Ecto neural progenitor cell (in vitro differentiated cells): ENCODE data around the gene SLC17A9.

Source experiments
- DNase-seq: peaks from one replicate; pipeline ENCODE4 v3.0.0-alpha.2; 2018; ENCODE audit warnings: low spot score

SLC17A9 gene, protein sequence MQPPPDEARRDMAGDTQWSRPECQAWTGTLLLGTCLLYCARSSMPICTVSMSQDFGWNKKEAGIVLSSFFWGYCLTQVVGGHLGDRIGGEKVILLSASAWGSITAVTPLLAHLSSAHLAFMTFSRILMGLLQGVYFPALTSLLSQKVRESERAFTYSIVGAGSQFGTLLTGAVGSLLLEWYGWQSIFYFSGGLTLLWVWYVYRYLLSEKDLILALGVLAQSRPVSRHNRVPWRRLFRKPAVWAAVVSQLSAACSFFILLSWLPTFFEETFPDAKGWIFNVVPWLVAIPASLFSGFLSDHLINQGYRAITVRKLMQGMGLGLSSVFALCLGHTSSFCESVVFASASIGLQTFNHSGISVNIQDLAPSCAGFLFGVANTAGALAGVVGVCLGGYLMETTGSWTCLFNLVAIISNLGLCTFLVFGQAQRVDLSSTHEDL

DNA sequence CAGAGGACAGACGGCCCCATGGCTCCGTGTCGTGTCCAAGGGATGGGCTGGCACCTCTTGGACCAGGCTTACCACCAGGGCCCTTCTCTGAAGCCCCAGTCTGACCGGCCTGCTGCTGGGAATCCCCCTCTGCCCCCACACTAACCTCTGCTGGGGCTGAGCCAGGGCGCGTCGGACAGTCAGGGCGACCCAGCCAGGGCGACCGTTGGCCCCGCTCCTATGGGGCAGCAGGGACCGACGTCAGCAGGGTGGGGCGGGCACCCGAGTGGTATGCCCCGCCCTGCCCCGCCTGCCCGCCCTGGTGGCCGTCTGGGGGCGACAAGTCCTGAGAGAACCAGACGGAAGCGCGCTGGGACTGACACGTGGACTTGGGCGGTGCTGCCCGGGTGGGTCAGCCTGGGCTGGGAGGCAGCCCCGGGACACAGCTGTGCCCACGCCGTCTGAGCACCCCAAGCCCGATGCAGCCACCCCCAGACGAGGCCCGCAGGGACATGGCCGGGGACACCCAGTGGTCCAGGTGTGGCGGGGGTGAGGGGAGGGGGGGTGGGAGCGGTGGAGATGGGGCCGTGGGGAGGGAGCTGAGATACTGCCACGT lies at the start of gene SLC17A9:
SLC17A9 (plus strand) TSS at position 337 of the 595 bp plus-strand sequence; CDS start at position 459, 122 bp downstream.
- peak; percentile 78 for DNase-seq

DNA sequence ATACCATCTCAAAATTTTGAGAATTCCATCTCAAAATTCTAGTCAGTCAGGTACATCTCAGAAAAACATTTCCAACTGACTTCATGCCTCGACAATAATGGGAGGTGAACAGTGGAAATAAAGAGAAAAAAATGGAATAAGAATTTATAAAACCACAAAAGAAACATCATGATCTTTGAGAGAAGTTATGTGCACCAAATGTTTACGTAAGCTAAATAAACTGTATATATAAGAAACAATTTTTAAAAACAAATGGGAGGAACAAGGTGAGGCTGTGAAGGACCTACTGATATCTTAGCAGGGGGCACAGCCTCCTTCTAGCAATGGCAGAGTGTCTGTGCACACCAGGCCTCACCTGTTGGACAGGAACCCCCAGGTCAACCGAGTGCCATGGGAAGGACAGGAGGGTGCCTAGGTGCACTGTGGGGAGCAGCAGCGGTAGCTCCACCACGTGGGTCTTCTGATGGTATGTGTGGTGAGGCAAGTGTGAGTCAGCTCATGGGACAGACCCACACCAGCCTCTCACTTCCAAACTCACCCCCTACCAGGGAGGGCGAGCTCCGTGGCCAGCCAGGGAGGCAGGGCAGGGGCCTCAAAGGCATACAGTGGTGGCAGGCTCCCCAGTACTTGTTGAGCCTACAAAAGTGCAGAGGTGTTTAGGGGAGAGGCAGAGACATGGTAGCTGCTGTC lies 49.4 kb upstream of the SLC17A9 start:
- DNase-seq, result no peak

DNA sequence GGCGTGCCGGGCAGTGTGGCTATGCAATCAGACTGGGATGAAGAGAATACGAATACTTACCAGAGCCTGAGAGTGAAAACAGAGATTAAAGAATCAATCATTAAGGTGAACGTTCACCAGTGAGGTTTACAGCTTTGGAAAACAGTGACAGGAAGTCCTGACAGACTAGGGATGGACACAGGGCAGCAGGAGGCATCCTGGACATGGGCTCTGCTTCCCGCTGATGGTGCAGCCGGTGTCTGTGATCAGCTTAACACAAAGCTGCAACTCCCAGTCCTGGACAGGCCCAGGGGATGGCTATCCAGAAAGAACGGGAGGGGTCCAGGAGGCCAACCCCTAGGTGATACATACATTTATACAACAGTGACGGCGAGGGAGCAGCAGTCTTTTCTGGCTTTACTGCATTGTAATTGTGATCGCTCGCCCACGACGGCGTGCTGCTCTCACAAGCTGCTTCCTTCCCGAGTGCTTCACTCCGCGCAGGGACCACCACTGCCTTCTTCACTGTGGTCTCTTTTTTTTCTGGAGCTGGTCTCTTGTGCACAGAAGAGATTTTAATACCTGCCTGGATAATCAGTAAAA lies 46.9 kb upstream of the SLC17A9 start:
- no peak for DNase-seq

DNA sequence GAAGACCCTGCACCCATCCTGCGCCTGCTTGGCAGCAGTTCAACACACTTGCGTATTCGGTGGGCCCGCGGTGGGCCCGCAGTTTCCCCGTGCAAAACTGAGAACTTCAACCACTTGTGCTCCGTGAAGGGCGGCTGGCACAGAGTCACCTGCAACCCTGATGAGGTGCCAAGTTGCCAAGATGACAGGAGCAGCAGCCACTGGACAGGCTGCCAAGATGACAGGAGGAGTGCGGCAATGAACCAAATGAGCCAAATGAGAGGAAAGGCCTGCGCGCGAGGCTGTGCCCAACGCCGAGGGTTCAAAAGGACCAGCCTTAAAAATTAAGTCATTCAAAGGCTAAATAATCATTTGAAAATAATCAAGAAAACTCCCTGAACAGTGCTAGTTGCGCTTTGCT lies 46.3 kb upstream of the SLC17A9 start:
- DNase-seq, result no peak

DNA sequence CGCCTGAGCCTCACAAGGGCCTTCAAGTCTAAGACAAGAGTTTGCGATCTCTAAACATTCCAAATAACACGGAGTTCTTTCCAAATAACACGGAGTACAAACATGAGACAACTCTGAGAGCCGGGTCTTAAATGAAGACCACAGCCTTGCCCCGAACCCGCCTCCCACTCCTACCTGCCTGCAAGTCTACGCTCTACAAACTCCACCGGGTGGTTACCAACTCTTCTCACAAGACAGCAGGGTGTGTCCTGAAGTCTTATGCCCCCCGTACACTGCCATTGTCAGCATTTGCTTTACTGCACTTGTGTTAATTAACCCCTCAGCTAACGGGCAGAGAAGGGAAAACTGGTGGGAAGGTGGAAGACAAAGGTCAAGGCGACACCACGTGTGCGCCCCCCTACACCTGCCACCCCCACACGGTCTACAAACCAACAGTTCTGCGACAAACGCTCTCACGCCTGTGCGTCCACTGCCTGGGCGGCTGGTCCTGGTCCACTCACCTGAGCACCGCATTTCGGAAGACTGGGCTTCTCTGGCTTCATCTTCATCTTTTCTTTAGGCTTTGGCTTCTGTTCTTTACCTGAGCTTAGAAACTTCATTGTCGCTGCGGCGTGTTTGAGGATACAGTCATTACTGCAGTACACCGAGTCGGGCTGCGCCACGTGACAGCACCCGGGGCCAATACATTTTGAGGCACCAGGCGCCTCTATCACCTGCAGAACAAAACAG lies 45.7 kb upstream of the SLC17A9 start:
- DNase-seq, result no peak

DNA sequence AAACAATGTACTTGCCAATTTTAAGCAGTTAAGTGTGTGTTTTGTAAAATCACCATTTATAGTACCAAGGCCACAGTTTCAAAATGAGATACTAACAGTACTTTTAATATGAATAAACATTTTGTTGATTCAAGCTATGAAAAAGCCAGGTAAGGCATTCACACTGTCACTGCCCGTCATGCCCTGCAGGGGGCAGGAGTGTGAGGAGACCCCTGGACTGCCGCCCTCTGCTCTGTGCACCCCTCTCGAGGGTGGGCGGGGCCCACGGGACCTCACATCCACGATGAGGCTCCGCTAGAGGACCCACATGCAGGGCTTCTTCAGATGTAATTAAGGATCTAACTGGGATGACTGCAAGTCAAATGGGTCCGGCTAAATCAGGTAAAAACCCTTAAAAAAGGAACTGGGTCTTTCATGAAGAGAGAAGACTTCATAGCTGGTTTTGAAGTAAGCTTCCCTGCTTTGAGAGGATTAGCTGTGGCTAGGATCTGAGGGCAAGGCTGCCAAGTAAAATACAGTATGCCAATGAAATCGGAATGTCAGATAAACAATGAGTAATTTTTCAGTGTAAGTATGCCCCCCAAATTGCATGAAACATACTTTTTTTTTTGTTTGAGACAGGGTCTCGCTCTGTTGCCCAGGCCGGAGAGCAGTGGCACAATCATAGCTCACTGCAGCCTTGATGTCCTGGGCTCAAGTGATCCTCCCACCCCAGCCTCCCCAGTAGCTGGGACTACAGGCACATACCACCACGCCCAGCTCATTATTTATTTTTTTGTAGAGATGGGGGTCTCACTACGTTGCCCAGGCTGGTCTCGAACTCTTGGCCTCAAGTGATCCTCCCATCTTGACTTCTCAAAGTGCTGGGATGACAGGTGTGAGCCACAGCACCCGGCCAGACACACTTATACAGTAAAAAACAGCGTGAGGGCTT lies 44.9 kb upstream of the SLC17A9 start:
- no peak for DNase-seq

DNA sequence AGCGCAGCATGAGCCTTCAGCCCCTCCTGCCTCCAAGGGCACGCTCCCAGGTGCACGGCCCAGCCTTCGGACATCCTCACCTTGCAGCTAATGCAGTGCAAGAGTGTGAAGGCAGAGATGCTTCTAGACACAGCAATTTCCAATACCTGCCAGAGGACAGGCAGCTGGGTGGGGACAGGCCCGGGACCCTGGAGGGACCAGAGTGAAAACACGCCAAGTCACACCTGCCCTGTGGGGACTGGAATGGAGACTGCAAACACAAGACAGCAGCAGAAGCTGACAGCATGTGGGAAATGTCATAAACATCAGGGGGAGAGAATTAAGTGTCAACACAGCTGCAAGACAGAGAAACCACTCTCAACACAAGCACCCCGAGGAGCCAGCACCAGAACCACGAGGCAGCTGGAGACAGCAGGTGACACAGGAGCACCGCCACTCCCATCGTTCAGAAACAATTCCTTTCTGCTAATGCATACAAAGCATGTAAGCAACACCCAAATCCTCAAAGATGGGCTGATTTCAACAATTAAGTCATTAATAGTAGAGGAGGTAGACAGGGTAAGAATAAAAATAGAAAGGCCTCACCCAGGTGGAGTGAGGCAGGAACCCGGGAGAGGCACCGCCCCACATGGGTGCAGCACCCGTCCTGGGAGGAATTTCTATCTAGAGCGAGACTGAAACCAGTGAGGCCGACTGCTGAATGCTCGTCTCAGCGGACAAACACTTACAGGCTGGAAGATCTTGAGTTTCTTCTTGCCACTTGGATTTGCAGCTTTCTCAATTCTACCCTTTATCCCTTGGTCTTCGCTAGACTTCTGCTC lies 43.3 kb upstream of the SLC17A9 start:
- DNase-seq, result no peak

DNA sequence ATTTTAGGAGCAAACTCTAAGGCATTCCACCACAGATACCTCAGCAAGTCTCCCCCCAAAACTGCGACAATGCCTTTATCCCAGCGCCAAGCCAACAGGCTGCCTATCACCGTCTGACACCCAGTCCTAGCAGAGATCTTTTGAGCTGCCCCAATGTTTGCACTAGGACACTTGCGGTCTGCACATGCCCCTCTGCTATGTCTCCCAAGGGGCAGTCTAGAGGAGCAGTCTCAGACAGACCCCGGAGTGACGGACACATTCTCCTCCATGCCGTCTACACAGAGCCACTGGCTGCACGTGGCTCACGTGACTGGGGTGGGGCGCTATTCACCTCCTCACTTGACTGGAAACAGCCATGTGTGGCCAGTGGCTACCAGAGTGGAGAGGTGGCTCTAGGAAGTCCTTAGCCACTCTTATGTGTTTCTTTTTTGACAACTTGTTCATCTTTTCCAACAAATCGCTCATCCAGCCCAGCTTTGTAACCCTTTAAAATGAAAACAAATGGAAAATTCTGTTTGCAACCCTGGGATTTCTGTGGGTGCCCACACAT lies 42.2 kb upstream of the SLC17A9 start:
- DNase-seq, result no peak

DNA sequence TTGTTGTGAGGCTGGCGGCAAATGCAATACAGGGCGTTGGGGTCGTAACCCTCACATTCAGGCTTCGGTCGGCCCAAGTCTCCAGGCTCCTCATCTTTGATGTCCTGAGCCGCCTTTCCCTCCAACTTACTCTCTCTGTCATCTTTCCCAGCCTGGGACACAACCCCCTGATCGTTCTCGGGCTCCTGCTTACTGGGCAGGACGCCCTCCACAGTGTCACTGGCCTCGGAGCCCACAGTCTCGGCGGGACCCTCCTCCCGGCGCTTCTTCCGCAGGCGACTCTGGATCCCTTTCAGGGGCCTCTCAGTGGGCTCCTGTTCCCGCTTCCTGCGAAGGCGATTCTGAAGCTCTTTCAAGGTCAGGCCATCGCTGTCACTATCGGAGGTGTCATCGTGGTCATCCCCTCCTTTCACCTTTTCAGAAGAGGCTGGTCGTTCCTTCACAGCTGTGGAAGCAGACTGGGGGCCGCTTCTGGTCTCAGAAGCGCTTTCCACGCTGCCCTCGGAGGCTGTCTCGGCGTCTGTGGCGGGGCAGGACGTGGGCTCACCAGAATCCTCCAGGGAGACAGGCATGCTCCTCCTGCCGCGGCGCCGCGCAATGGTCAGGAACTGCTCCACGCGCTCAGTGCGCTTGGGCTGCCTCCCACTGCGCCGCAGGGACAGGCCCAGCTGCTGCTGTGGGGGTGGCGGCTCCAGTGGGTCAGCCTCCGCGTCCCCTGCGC lies 41.6 kb upstream of the SLC17A9 start:
- DNase-seq, result no peak

DNA sequence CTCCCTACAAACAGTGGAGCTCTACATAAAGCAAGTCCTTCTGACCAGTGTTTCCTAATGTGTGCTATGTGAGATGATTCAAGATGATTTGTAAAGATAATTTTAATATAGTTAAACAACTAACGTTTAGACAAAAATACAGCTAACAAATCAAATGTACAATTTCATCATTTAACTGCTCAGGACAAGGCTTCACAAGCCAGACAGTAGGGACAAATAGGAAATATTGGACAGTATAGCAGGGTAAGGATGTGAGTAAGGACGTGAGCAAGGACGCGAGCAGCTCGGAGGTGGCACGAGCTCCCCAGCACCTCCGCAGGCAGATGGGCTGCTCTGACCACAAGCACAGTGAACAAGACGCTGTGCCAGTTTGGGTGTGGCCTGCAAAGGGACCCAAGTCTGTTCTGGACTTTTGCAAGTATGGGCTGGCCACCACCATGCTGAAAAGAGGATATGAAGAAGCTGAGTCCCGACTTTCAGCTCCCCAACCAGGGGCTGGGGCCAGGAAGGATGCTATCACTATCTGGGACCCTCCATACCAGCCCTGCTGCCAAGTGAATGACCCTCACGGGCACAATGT lies 40.7 kb upstream of the SLC17A9 start:
- no peak for DNase-seq

DNA sequence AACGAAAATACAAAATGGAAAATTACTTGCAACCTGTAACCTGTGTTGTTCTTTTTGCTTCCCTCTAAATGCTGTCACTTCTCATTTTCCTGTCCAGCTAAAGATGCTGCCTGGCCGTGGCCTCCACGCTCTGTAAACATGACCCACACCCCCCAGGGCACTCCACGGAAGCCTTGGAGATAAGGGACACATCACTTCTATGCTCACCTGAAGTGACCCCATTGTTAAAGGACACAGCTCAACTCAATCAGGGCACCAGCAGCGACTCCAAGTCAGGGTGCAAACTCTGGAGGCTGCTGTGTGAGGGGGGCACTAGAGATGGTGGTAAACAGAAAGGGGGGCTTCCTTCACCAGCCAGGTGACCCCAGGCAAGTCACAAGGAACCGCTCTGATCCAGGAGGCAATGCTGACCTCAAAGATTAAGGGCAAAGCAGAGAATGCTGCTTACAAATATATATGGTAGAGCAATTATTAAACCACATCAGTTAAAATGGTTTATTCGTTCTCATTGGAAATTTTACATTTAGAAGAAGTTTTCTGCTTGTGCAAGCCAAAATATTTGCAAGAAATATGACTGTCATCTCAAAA lies 39.4 kb upstream of the SLC17A9 start:
- DNase-seq, result no peak

DNA sequence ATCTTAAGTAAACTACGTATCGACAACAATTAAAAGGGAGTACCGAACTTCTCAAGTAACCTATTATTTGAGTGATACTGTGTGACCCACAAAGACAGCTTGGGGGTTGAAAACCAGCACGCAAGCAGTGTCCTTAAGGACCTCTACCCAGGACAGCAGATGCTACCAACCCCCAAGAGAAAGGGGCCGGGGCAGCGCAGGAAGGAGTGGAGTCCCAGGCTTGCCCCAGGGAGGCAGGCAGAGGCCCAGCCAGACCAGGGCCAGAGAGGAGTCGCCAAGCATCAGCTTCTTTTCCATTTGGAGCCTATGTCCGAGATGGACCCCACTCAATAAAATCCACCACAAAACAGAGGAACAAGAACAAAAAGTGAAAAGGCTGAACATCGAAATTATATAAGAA lies 38.1 kb upstream of the SLC17A9 start:
- no peak for DNase-seq

DNA sequence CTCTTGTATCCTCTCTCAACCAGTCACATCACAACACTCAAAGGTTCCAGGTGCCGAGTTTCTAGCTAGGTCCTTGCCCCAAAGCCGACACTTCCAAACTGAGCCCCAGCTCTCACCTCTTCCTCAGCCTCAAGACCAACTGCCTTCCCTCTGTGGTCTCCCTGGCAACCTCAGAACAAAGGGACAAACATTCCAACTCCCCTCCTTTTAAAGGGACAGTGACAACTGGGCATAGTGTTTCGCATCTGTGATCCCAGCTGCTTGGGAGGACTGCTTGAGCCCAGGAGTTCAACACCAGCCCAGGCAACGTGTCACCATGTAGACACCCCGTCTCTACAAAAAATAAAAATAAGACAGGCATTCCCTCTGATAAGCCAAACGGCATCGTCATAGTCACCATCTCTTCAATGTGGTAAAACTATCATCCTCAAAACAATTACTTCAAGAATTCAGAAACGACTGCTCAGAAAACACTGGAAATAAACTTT lies 37.5 kb upstream of the SLC17A9 start:
- DNase-seq, result peak; percentile 75

DNA sequence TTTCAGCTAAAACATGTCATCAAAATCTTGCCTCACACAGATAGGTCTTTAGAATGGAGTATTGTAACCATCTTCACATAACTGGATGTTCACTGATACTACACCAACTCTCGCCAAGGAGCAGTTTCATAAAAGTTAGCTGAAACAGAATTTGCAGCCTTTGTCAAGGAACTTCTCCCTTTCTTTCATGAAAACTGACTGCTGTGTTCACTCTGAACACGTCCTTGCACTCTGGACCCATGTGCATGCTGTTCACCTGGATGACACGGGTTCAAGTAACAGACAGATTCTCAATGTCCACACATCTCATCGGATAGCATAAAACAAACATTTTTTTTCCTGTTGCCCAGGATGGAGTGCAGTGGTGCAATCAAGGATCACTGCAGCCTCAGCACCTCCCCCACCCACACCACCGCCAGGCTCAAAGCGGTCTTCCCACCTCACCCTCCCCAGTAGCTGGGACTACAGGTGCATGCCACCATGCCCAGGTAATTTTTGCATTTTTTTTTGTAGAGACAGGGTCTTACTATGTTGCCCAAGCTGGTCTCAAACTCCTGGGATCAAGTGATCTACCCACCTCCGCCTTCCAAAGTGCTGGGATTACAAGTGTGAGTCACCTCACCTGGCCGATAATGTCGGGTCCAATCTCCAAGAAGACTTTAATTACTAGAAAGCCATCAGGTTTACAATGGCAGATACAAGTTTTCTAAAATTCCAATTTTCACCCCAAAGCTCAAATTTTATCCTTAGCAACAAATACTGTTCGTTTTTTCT lies 35.6 kb upstream of the SLC17A9 start:
- no peak for DNase-seq

DNA sequence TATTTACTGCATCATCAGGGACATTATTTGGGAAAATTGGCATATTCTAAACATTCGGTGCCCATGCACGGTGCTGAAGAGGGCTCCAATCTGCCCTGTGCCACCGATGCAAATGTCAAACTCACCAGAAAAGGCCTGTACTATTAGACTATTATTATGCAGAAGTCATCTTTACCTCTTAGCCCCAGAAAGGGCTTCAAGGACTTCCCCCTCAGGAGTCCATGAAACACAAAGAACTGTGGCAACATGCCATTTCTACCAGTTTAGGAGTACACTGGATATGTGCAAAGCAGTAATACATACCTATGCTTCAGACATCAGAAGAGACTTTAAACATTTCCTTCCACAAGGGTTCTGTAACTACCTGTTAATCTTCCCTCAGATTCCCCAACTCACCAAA lies 34.8 kb upstream of the SLC17A9 start:
- DNase-seq, result no peak

DNA sequence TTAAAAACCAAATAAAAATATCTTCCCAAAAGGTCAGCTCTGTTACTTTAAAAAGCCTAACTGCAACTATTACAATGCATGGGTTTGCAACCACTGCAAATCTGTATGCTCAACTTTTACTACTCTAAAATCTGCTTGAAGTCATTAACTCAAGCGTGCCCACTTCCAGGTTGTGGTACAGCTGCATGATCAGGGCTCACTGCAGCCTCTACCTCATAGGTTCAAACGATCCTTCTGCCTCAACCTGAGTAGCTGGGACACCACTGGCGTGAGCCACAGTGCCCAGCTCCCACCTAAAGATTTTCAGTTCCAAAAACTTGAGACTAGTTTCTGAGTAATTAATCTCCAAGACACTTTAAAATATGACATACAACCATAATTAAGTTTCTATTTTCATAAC lies 34.4 kb upstream of the SLC17A9 start:
- DNase-seq, result no peak

DNA sequence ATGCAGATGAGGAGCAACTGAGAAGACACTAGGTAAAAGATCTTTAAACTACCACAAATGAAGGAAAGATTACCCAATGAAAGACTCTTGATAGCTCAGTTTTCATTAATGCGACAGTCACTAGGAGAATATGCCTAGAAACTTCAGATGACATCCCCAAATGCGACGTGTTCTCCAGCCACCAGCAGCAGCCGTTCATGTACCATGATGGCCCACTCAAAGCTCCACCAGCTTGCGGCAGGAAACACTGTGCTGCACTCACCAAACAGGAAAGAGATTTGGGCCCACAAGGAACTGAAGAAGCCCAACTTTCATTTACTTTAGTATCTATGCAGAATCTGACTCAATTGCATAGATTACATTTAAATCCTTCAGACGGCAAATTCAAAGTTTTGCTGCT lies 33.7 kb upstream of the SLC17A9 start:
- no peak for DNase-seq
